K562 (cell line): ENCODE data around the gene VDAC1. TPM values are rescaled to one million over a fixed set of nuclear protein-coding genes. Genes with fewer than 3 reads are reported as not detected.

Experiments
- HMG20B ChIP-seq: fragments of 250-450 bp; sonication (Bioruptor Pico); IDR thresholded peaks from 2 replicates; pipeline ENCODE4 v1.5.0; 2021; ENCODE audit warnings: mild to moderate bottlenecking
- KAT7 ChIP-seq: sonication (generic); formaldehyde crosslinking; IDR thresholded peaks from 2 replicates; pipeline ENCODE4 v1.8.0; 2022; ENCODE audit warnings: missing genetic modification reagents, mild to moderate bottlenecking, borderline replicate concordance
- MECOM ChIP-seq: fragments of 250-450 bp; sonication (Bioruptor Pico); IDR thresholded peaks from 2 replicates; pipeline ENCODE4 v1.8.0; 2022; ENCODE audit warnings: inconsistent platforms
- NFIC ChIP-seq: fragments of 450-650 bp; IDR thresholded peaks from 2 replicates; pipeline ENCODE4 v1.6.1; 2017; ENCODE audit warnings: mild to moderate bottlenecking, inconsistent platforms
- SIRT6 ChIP-seq: IDR thresholded peaks from one replicate; pipeline ENCODE4 v1.6.1; 2012; ENCODE audit warnings: low read depth, mild to moderate bottlenecking, control low read depth, inconsistent platforms, low read length, moderate library complexity
- ZBTB1 ChIP-seq: sonication (generic); formaldehyde crosslinking; IDR thresholded peaks from 2 replicates; pipeline ENCODE4 v1.8.1; 2023; ENCODE audit warnings: missing genetic modification reagents, low read depth, mild to moderate bottlenecking, borderline replicate concordance
- polyA plus RNA-seq, 8 experiments: library from polyadenylated mRNA; depleted of rRNA in 4 of 8; stranded (reverse) in 5 of 8; unstranded in 3 of 8; fragments of >200 nt; fragmentation: Nextera tagmentation in 2 of 8; fragmentation: Illumina TruSeq in 1 of 8; extraction: Ambion mirVana in 2 of 8; extraction: Trizol in 1 of 8; gene quantifications; 2 replicates each; pipeline versions ENCODE4 v1.2.1 to v1.2.3, GENCODE V29; 2011 to 2014; ENCODE audit warnings: inconsistent platforms in 1 of 8, missing spikeins in 1 of 8
- total RNA-seq, 7 experiments: library from RNA; depleted of rRNA in 6 of 7; stranded (reverse); fragments of >200 nt in 6 of 7; fragmentation: Illumina TruSeq in 2 of 7; extraction: Trizol in 2 of 7; gene quantifications; 2 replicates each; pipeline versions ENCODE4 v1.2.1 to v1.2.3, GENCODE V29; 2011 to 2021; ENCODE audit warnings: low replicate concordance in 1 of 7
- TF ChIP-seq, protein P1 (sequence below), 2 experiments: fragments of 450-650 bp in 1 of 2; sonication (generic) in 1 of 2; formaldehyde crosslinking in 1 of 2; IDR thresholded peaks; 2 replicates each; pipeline versions ENCODE4 v1.7.1 to v1.9.0; 2016 to 2022; ENCODE audit warnings: inconsistent platforms in 1 of 2, mild to moderate bottlenecking in 1 of 2, missing genetic modification reagents in 1 of 2
- TF ChIP-seq, protein P2 (sequence below), 3 experiments: fragments of 200-800 bp in 1 of 3; fragments of 250-450 bp in 1 of 3; fragments of 450-650 bp in 1 of 3; sonication (Bioruptor Pico) in 1 of 3; sonication (Bioruptor generic) in 1 of 3; formaldehyde crosslinking in 1 of 3; IDR thresholded peaks; 2 replicates each; pipeline versions ENCODE4 v1.6.1 to v1.8.0; 2016 to 2022; ENCODE audit warnings: mild to moderate bottlenecking in 2 of 3, missing genetic modification characterization in 2 of 3, missing compliant biosample characterization in 1 of 3, moderate library complexity in 1 of 3
- TF ChIP-seq, protein P3 (sequence below), 2 experiments: fragments of 150-350 bp in 1 of 2; IDR thresholded peaks; 2 replicates each; pipeline ENCODE4 v1.6.1; 2012 to 2016; ENCODE audit warnings: low read depth in 2 of 2, low read length in 2 of 2, mild to moderate bottlenecking in 1 of 2, moderate library complexity in 1 of 2

VDAC1 gene
- total and polyA plus RNA-seq, 9 of the 15 experiments (the other 6 are each of a cell fraction or from before 2014, with no cell fraction given), result 168 to 366 (median 293) TPM

DNA sequence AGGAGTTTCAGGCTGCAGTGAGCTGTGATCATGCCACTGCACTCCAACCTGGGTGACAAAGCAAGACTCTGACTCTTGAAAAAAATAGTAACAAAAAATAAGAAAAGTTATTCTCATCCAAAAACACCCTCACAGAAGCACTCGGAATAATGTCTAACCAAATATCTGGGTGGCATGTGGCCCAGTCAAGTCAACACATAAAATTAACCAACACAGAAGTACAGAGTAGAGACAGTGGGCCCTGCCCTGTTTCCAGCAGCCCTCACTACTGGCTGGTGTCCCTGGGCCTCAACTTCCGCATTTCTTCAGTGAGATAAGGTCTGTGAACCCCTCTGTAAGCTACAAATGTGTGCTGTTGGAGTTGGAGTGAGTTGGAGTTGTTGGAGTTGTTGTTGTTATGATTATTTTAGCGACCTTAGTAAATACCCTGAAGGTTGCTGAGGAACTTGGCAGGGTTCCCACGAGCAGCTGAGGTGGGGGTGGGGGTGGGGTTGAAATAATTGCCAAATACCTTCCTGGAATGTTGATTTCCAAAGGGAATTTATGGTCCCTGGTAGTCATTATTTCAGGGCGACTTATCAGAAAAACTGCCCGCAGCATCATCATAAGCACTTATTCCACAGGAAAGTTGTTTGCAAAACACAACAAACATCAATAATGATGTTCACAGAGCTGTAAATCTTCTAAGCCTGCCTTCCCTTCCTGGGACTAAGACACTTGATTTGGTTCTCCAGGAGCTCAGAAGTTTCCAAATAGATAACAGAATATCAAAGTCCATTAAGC lies 66.5 kb downstream of the VDAC1 start (continued):
- TF ChIP-seq, protein P1, sequence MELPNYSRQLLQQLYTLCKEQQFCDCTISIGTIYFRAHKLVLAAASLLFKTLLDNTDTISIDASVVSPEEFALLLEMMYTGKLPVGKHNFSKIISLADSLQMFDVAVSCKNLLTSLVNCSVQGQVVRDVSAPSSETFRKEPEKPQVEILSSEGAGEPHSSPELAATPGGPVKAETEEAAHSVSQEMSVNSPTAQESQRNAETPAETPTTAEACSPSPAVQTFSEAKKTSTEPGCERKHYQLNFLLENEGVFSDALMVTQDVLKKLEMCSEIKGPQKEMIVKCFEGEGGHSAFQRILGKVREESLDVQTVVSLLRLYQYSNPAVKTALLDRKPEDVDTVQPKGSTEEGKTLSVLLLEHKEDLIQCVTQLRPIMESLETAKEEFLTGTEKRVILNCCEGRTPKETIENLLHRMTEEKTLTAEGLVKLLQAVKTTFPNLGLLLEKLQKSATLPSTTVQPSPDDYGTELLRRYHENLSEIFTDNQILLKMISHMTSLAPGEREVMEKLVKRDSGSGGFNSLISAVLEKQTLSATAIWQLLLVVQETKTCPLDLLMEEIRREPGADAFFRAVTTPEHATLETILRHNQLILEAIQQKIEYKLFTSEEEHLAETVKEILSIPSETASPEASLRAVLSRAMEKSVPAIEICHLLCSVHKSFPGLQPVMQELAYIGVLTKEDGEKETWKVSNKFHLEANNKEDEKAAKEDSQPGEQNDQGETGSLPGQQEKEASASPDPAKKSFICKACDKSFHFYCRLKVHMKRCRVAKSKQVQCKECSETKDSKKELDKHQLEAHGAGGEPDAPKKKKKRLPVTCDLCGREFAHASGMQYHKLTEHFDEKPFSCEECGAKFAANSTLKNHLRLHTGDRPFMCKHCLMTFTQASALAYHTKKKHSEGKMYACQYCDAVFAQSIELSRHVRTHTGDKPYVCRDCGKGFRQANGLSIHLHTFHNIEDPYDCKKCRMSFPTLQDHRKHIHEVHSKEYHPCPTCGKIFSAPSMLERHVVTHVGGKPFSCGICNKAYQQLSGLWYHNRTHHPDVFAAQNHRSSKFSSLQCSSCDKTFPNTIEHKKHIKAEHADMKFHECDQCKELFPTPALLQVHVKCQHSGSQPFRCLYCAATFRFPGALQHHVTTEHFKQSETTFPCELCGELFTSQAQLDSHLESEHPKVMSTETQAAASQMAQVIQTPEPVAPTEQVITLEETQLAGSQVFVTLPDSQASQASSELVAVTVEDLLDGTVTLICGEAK (IDR thresholded peaks at IDR 0.05), result 0 out of 2 replicates have a peak, but pooled peaks have one; percentile 27
- TF ChIP-seq, protein P1 (CRISPR knock-in tag; IDR thresholded peaks at IDR 0.05), result no peak
- TF ChIP-seq, protein P2, sequence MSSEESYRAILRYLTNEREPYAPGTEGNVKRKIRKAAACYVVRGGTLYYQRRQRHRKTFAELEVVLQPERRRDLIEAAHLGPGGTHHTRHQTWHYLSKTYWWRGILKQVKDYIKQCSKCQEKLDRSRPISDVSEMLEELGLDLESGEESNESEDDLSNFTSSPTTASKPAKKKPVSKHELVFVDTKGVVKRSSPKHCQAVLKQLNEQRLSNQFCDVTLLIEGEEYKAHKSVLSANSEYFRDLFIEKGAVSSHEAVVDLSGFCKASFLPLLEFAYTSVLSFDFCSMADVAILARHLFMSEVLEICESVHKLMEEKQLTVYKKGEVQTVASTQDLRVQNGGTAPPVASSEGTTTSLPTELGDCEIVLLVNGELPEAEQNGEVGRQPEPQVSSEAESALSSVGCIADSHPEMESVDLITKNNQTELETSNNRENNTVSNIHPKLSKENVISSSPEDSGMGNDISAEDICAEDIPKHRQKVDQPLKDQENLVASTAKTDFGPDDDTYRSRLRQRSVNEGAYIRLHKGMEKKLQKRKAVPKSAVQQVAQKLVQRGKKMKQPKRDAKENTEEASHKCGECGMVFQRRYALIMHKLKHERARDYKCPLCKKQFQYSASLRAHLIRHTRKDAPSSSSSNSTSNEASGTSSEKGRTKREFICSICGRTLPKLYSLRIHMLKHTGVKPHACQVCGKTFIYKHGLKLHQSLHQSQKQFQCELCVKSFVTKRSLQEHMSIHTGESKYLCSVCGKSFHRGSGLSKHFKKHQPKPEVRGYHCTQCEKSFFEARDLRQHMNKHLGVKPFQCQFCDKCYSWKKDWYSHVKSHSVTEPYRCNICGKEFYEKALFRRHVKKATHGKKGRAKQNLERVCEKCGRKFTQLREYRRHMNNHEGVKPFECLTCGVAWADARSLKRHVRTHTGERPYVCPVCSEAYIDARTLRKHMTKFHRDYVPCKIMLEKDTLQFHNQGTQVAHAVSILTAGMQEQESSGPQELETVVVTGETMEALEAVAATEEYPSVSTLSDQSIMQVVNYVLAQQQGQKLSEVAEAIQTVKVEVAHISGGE (CRISPR knock-in tag; IDR thresholded peaks at IDR 0.05), result peak in 1 of 3 experiments; percentile 51; a peak in 1 of 6 replicates
- TF ChIP-seq KAT7 (CRISPR knock-in tag), result no peak
- no peak for TF ChIP-seq ZBTB1 (CRISPR knock-in tag)
- no peak for TF ChIP-seq MECOM (CRISPR knock-in tag)
- peak; percentile 88 for TF ChIP-seq NFIC
- TF ChIP-seq, protein P3, sequence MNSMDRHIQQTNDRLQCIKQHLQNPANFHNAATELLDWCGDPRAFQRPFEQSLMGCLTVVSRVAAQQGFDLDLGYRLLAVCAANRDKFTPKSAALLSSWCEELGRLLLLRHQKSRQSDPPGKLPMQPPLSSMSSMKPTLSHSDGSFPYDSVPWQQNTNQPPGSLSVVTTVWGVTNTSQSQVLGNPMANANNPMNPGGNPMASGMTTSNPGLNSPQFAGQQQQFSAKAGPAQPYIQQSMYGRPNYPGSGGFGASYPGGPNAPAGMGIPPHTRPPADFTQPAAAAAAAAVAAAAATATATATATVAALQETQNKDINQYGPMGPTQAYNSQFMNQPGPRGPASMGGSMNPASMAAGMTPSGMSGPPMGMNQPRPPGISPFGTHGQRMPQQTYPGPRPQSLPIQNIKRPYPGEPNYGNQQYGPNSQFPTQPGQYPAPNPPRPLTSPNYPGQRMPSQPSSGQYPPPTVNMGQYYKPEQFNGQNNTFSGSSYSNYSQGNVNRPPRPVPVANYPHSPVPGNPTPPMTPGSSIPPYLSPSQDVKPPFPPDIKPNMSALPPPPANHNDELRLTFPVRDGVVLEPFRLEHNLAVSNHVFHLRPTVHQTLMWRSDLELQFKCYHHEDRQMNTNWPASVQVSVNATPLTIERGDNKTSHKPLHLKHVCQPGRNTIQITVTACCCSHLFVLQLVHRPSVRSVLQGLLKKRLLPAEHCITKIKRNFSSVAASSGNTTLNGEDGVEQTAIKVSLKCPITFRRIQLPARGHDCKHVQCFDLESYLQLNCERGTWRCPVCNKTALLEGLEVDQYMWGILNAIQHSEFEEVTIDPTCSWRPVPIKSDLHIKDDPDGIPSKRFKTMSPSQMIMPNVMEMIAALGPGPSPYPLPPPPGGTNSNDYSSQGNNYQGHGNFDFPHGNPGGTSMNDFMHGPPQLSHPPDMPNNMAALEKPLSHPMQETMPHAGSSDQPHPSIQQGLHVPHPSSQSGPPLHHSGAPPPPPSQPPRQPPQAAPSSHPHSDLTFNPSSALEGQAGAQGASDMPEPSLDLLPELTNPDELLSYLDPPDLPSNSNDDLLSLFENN (IDR thresholded peaks at IDR 0.05; ENCODE audit: low read depth in 2 of 2, low read length in 2 of 2), result no peak
- no peak for TF ChIP-seq SIRT6
- no peak for TF ChIP-seq HMG20B
